ENCODE data around the gene FAM83G.

The FAM83G gene

DNA sequence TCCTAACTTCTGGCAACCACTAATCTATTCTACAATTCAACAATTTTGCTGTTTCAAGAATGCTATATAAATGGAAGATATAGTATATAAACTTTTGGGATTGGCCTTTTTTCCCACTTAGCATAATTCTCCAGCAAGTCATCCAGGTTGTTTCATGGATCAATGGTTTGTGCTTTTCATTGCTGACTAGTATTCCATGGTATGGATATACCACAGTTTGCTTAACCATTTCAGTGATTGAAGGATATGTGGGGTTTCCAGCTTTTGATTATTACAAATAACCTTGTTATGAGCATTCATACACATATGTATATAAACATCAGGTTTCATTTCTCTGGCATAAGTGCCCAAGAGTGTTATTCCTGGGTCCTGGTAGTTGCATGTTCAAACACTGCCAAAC is 2.1 kb upstream of the FAM83G start:
- DNase-seq, result no peak

DNA sequence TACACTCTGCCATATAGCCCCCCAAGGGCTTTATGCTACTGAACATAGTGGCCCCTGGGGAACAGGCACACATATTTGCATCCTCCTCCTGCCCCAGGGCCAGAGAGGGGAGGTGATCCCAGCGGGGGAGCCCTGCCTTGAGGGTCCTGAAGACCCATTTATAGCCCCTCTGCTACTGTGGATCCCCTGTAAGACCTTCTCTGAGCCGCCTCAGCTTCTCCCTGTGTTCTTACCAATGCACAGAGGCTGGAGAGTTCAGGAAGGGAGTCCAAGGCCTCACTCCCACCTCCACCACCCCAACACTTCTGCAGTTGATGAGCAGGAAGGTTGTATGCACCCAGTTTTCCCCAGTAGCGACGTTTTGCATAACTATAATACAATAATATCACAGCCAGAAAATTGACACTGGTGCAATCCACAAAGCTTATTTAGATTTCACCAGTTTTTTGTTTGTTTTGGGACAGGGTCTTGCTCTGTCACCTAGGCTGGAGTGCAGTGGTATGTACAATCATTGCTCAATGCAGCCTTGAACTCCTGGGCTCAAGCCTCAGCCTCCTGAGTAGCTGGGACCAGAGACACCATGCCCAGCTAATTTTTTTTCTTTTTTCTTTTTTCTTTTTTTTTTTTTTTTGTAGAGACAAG is 1.3 kb upstream of the FAM83G start:
- DNase-seq, result no peak

DNA sequence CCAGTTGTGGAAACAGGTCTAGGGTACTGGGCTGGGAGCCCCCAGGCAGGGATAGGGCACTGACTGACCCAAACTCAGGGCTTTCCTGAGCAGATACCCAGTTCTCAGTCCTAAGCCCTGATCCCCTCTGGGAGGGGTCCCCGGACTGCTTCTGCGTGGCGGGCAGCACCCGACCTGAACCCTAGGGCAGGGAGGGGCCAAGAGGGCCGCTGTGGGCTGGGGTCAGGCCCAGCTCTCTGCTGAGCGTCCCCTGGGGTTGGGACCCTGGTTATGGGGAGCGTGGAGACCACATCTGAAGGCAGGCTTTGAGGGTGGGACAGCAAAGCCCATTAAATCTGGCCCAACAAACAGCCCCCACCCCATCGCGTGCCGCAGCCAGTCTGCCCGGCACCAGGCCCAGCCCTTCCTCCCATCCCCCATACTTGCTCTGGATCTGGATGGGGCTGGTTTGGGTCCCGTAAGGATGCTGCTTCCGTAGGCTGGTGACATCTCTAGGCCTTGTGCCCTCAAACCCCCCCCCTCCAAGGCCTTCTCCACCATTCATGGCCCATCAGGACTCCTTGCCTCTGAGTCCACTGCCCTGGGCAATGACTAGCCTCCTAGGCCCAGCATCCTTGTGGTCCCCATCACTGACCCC is 691 bp upstream of the FAM83G start:
- DNase-seq, result no peak

DNA sequence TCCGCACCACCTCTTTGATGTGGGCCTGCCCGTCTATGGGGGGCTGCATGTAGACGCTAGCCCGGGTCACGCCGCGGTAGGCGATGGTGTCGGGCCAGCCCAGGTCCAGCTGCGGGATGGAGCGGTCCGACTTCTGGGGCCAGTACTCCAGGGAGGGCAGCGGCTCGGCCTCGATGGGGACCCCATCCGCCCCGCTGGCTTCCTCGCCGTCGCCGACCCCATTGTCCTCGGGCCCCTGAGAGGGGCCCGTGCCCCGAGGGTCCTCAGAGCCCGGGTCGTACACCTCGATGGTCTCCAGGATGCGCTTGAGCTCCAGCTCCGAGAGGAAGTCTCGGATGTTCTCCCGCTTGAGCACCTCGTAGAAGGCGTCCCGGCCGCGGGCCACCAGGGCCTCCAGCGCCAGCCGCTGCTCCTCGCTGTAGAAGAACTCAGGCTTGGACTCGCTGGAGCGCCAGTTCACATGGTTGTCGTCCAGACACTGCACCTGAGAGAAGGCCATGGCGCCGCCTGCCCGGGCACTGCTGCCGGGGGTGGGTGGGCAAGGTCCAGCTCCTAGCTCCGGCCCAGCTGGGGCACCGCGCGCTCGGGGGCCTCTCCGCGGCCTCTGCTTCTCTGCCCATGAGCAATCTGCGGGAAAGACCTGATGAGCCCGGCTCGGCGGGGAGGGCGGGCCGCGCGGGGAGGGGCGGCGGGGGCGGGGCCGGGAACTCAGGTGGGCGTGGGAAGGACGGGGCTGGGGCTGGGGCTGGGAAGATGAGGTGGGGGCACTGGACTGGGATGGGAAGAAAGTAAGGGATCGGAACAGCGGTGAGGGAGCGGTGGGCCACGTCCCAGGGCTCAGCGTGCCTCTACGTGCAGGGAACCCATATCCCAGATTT is 782 bp downstream of the FAM83G start:
- no peak for DNase-seq

DNA sequence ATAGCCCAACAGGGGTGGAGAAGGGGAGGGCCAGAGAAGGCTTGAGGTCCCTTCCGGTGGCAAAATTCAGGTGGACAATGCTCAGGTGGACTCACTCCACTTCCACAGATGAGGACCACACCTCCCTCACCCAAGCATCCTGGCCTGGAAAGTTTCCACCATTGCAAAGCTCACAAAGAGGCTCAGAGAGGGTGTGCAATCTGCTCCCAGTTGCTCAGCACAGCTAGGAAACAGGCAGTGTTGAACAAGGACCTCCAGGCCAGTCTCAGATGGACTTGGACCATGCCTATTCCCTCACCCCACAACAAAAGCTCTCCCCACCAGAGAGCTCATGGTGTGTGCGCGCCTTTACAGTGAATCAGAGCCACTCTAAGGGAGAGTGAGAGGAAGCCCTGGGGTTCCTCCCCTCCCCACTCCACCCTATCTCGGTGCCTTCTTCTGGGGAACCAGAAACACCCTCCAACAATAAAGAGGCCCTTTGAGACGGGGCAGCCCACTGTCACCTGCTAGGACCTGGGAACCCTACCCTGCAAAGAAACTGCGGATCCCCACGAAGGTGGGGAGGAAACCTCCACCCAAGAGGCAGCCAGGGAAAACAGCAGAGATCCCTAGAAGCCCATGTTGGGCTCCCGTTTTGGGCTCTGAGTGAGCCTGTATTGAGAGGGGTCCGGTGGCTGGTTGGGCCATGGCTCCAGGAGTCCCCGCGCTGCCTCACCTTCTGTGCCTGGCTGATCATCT is 1.6 kb downstream of the FAM83G start:
- no peak for DNase-seq

DNA sequence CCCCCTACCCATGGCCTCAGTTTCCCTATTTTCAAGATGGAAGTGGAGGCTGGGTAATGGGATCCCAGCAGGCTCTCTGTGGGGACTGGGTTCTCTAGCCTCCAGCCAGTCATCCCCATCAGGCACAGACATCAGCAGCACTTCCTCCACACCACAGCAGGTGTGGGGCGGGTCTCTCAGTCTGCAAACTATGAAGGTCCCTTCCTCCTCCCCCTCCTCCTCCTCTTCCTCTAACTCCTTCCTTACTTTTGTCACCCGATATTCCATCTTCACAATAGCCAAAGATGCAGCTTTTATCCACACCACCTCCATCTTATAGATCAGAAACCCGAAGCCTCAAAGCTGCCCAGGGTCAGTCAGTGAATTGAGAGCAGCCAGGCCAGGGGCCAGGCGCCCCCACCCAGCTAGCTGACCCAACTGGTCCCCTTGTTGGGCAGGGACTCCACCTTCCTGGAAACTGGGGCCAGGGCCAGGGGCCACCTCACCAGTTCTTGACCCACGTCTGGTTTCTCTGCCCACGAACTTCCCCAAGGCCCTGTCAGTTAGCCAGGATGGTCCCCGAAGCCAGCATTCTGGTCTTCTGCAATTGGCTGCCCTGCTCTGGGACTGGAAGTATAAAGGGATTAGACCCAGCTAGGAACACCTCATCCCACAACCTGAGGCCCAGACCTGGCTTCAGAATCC is 2.5 kb downstream of the FAM83G start:
- no peak for DNase-seq

DNA sequence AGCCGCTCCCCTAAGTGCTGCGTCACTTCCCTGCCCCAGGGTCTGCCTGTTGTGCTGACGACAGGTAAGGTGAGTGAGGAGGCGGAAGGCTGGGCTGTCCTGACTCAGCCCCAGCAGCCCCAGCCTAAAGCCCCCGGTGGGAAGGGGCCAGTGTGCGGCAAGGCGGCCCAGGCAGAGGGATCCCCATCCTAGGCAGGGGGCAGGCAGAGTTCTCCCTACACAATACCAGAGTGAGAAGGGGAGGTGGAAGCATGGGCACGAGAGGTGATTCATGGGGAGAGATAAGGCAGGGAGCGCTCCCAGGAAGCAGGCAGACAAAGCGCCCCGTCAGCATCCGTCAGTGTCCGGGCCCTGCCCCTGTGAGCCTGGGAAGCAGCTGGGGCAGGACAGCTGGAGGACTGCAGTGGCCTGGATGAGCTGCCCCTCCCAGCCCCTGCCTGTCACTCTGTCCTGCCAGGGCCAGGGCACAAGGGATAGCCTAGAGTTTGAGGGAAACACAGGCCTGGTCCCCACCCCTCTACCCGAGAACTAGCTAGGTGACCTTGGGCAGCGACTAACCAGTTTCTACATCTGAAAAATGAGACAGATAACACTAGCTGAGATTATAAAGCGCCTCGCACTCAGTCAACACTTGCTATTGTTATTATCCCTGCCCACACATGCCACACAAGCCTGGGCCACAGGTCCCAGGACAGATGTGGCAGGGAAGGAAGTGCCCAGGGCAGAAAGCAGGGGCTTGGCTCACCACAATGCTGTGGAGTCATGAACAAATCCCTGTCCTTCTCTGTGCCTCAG is 3.8 kb downstream of the FAM83G start:
- no peak for DNase-seq

DNA sequence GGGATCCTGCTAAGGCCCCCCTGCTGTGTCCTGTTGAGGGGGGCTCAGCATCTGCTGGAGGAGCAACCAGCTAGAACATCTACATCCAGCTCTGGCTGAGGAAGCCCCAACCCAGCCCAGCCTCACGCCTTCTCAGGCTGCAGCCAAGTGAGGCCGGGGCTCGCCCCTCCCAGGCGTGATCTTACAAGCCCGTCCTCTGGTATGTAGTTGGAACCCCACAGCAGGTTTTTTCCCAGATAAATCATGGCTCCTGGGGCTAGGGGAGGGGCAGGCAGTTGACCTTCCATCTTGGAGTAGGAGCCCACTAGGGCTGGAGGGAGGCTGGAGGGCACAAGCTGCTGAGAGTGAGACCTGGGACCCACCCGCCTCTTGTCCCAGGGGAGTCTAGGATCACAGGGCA is 4.7 kb downstream of the FAM83G start:
- no peak for DNase-seq

DNA sequence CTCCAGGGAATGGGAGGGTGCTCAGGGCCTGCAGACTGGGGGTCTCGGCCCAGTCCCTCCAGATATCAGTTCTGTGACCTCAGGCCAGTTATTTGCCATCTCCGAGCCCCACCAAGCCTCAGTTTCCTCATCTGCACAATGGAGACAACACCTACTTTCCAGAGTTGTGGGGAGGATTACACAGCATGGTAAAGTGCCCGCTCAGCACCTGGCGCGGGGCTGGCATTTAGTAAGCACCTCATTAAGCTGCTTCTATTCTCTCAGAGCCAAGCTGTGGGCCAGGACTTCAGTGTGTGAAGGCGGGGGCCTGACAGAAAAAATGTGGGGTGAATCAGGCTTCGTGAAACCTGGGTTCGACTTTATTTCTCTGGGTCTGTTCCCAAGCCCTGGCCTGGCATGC is 5.2 kb downstream of the FAM83G start:
- no peak for DNase-seq

DNA sequence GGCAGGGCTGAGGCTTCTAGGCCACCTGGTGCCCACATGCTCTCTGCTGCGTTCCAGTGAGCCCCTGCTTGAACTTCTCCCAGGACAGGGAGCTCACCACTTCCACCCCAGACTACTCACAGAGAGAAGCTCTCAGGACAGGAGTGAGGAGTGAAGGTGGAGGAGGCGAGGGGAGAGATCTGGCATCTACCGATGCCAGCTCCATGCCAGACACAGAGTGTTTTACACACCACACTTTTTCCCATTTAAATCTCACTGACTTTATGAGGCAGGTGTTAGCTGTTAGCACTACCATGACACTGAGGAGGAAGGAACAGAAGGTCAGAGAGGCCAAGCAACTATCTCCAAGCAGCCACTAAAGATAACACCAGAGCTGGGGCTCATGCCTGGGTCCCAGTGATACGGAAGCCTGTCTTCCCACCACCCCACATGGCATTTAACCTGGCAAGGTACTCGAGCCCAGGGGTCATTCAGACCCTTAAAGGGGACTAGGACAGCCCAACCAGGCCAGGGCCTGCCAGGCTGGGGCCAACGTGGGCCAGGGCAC is 6.8 kb downstream of the FAM83G start:
- no peak for DNase-seq

DNA sequence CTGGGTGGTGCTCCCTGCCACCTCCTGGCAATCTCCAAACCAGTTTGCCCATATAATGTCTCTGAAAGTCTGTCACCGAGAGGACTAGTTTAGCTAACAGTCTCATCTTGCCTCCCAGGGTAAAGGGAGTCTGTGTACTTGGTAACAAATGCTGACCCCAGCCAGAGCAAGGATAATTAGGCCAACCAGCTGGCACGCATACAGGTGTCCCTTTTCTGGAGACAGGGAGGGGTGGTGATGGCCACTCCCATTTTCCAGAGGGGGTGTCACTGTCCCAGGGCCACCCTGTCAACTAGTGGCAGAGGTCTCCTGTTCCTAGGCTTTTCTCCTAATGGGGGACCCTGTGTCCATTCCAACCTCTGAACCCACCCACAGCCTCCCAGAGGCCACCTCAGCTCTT is 8.1 kb downstream of the FAM83G start:
- no peak for DNase-seq

DNA sequence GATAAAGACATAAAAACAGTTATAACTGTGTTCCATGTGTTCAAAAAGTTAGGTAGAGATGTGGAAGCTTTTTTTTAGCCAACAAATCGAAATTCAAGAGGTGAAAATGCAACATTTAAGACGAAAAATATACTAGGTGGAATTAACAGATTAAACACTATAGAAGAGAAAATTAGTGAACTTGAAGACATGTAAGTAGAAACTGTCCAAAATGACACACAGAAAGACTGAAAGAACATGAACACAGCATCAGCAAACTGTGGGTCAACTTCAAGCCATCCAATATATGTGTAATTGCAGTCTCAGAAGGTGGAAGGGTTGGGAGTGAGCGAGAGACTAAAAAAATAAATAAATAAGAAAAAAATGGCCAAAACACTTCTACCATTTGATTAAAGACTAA is 9.3 kb downstream of the FAM83G start:
- no peak for DNase-seq

DNA sequence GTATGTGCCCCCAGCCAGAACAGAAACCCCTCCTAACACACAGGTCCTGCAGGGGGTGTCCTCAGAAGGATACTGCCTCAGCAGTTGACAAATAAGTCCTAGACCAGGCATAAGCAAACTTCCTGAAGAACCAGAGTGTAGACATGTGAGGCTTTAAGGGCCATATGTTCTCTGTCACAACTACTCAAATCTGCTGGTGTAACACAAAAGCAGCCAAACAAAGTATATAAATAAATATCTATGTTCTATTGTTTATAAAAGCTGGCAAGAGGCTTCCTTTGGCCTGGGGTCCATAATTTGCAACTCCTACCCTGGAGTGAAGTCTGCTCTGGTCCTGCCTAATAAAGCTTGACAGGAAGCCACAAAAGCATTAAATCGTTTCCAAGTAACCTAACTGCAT is 9.9 kb downstream of the FAM83G start:
- no peak for DNase-seq

DNA sequence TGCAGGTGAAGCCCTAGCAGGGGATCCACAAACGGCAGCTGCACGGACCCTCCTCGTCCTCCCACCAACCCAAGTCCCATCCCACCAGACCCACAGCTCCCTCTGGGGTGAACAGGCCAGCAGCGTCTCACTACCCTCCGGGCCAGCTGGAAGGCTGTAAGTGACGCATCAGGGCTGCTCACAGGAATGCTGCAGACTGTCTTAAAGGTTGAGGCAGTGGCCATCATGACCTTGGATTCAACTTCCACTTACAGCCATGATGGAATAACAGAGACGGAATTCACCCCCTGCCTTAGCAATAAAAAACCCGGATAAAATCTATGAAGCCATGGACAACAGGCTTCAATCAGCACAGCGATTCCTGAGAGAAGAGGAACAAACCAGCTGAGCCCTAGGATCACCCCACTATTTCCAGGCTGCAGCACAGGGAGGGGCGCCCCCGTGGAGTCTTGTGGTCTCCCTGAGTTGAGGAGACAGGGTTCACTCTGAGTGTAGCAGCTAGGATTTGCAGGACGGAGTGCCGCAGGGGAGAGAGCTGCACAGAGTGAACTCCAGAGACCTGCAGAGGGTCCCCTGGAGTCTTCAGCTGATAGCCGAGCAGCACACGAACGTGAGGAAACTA is 10.5 kb downstream of the FAM83G start:
- DNase-seq, result no peak

DNA sequence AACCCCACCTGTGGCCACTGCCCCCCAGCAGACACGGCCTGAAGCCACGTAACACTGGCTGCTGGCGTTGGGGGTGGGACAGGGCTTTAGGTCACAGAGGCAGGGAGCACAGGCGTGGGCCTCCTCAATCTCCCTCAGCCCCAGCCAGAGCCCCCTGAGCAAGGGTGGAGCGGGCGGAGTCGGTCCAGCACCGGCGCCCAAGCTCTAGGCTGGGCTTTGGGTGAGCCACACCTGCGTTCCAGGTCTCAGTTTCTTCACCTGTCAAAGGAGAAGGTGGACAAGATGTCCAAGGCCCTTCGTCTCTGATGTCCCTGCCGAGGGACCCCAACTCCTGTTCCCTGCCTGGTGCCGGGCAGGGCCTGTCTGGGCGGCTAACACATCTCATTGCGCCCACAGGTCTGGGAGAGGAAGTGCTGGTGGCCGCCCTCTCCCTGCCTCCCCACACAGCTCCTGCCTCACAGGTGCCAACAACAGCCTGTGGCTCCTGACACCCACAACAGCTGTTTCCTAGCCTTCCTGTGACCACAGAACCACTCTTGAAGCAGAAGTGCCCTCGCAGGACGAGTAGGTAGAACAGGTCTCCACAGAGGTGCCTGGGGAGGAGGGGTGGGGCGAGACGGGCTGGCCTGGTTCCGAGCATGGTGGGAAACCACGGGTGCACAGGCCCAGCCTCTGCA is 12.0 kb downstream of the FAM83G start:
- DNase-seq, result no peak

DNA sequence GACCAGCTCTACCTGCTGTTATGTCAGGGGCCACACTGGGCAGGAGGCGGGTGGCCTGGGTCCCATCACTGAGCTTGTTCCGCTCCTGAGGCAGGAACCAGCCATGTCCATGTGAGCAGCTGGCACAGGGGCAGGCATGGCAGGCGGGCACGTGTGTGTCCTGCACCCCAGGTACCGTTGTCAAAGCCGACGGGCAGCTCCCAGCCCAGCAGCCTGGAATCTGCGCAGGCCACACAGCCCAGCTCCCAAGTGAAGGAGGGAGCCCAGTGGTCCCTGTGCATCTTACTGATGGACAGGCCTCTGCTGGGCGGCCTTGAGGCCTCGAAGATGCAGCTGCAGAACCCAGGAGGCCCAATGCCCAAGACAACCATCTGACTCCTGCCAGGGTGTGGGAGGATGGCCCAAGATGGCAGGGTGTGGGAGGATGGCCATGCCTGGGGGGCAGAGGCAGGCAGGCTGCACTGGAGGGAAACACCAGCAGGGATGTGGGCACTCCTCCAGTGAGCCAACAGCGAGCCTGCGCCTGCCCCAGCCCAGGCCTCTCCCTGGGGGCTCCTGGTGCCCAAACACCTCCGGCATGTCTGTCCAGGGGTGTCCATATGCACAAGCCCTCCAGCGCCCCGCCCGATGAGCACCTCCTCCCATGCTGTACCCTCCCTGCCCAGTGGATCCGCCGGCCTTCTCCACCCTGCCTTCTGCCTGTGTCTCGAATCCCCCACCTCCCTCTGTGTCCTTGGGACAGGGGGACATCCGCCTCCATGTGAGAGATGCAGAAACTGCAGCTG is 12.8 kb downstream of the FAM83G start:
- DNase-seq, result no peak

DNA sequence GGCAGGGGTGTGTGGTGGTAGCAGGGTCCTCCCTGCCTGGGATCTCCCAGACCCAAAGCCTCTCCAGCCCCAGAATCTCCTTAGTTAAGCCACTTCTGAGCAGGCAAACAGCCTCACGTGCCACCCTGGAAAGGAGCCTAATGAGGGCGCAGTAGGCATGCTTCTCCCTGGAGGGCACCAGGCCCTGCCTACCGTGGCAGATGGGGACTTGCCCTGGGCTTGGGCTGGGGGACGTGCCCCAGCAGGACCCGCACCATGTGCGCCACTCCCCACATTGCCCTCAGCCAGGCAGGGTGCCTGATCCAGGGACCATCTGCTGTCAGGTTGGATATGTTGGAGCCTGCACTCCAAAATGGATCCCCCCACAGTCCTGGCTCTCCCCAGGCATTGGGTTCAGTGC is 14.2 kb downstream of the FAM83G start:
- DNase-seq, result no peak

DNA sequence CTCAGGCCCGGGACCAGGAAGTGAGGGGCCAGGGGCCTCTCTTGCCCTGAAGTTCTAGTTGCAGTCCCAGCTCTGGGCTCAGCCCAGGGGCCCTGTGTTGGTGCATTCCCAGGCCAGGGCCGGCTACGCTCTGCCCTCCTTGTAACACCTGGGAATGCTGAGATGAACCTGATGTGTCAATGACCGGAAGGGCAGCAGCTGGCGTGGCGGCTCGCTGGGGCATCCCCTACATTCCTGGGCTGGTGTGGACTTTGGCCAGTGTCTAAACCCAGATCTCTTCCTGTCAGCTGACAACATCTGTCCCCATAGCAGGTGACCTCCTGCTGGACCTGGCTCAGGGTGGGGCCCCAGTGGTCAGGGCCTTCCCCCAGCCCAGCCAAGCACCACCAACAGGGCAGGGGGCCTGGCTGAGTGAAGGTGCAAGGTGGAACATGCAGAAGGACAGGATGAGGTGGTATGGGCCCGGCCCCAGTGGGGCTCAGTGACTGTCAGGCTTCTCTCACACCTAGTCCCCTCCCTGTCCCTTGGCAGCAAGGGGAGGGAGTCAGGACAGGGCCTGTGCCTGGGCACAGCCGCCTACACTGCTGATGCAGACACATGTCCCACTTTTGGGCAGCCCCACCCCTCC is 15.9 kb downstream of the FAM83G start:
- DNase-seq, result no peak

DNA sequence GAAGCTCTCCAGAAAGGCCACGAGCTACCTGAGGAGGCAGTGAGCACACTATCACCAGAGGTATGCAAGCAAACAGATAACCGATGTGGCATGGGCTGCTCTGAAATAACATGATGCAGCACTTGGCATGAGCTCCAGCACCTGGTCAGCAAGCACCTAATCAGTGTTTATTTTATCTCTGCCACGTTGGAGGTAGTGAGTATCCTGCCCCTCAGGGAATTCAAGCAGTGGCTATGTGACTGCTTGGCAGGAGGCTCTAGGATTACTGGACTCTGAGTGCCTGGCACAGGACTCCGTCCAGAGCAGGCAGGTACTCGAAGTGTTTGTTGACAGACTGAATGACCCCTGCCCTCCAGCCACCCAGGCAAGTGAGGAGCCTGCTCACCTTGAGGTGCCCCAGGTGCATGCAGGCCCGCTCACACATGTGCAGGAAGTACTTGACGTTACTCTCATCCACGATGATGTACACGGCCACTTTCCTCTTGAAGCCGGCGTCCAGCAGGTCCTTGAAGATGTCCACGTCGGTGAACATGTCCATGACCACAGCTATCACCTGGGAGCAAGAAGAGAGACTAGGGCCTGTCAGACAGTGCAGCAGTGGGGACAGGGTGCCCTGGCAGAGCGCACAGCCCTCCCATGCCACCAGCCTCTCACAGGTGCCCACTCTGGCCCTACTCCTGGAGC is 16.6 kb downstream of the FAM83G start:
- DNase-seq, result no peak

Data from NCI-H1436 treated with DMSO at 0.1 percent for 48 hours (cell line).